HepG2 (cell line): ENCODE results near the gene SNRPD3. TPM values are rescaled to one million over a fixed set of nuclear protein-coding genes. Genes with fewer than 3 reads are reported as not detected.

Experiments
- ATAC-seq: fragments of 200-7000 bp; cut with Tn5 transposase; 3 replicates; pipeline ENCODE4 v1.9.1; 2020; ENCODE audit warnings: mild to moderate bottlenecking, moderate library complexity
- BruUV-seq: library from RNA; stranded (reverse); fragments of 400-500 nt; replicated peaks from 2 replicates; lab custom pipeline; 2021; lab: Mats Ljungman, UMichigan
- CTCF ChIA-PET: fragments of 300-600 bp; formaldehyde crosslinking; extraction: SDS; loops from one replicate; lab custom pipeline; 2021; ENCODE audit warnings: low total read pairs, inconsistent platforms, low intra/inter-chr PET ratio; lab: Yijun Ruan, JAX
- POLR2A ChIA-PET: fragments of 350-600 bp; sonication (Branson Sonifier 250); formaldehyde crosslinking; loops from one replicate; lab custom pipeline; 2020; ENCODE audit warnings: antibody characterized with exemption, inconsistent platforms; lab: Yijun Ruan, JAX
- DNase-seq: peaks from one replicate; pipeline ENCODE4 v3.0.0-alpha.2; 2015; ENCODE audit warnings: low spot score
- FAIRE-seq: peaks from 3 replicates; lab custom pipeline; 2011; peaks lifted over from hg19 to GRCh38; lab: Jason Lieb, UNC
- H2AFZ ChIP-seq: one replicate; pipeline ENCODE4 v1.6.1; 2011; ENCODE audit warnings: low read length, inconsistent platforms
- H3K27ac ChIP-seq: fragments of 300-600 bp; 3 replicates; pipeline ENCODE4 v1.8.0; 2011; ENCODE audit warnings: mixed run types, mild to moderate bottlenecking, mixed read lengths, low read length, inconsistent platforms; ENCODE audit not compliant: insufficient read depth; ENCODE audit errors: extremely low read length
- H3K27me3 ChIP-seq, 2 experiments: fragments of 200-600 bp in 1 of 2; 2 replicates in 1 of 2; 3 replicates in 1 of 2; pipeline versions ENCODE4 v1.6.0 to v1.8.0; 2011; ENCODE audit warnings: low read length in 2 of 2, mild to moderate bottlenecking in 2 of 2, moderate library complexity in 2 of 2, inconsistent platforms in 1 of 2; ENCODE audit not compliant: insufficient read depth in 2 of 2, control insufficient read depth in 1 of 2
- H3K36me3 ChIP-seq, 2 experiments: fragments of 200-600 bp in 1 of 2; replicated peaks in 1 of 2; 2 replicates in 1 of 2; 3 replicates in 1 of 2; pipeline versions ENCODE4 v1.5.1 to v1.8.0; 2011; ENCODE audit warnings: low read length in 2 of 2, inconsistent platforms in 1 of 2; ENCODE audit not compliant: insufficient read depth in 2 of 2, control insufficient read depth in 1 of 2
- H3K4me1 ChIP-seq: 2 replicates; pipeline ENCODE4 v1.5.1; 2012; ENCODE audit warnings: low read length, inconsistent platforms; ENCODE audit not compliant: insufficient read depth
- H3K4me2 ChIP-seq: 2 replicates; pipeline ENCODE4 v1.6.0; 2011; ENCODE audit warnings: low read depth, low read length, inconsistent platforms
- H3K4me3 ChIP-seq, 3 experiments: fragments of 200-600 bp in 1 of 3; sonication (generic), shearing (Covaris generic) in 1 of 3; replicated peaks in 1 of 3; 2 replicates each; pipeline ENCODE4 v1.5.1; 2011 to 2016; ENCODE audit warnings: low read length in 3 of 3, inconsistent platforms in 2 of 3, low read depth in 2 of 3, mild to moderate bottlenecking in 2 of 3, control low read depth in 1 of 3, mixed read lengths in 1 of 3; ENCODE audit not compliant: insufficient read depth in 1 of 3
- H3K79me2 ChIP-seq: one replicate; pipeline ENCODE4 v1.6.1; 2011; ENCODE audit warnings: low read length, inconsistent platforms; ENCODE audit not compliant: insufficient read depth
- H3K9ac ChIP-seq: 2 replicates; pipeline ENCODE4 v1.6.0; 2011; ENCODE audit warnings: mild to moderate bottlenecking, low read depth, low read length, inconsistent platforms; ENCODE audit not compliant: insufficient read depth
- H3K9me3 ChIP-seq: 2 replicates; pipeline ENCODE4 v1.5.1; 2012; ENCODE audit warnings: mild to moderate bottlenecking, low read length
- H4K20me1 ChIP-seq: 2 replicates; pipeline ENCODE4 v1.6.0; 2011; ENCODE audit warnings: inconsistent platforms, mild to moderate bottlenecking, low read length, moderate library complexity; ENCODE audit not compliant: insufficient read depth
- ADNP ChIP-seq: sonication (generic); formaldehyde crosslinking; IDR thresholded peaks from 2 replicates; pipeline ENCODE4 v1.4.0; 2020; ENCODE audit warnings: missing genetic modification reagents
- FOXP1 ChIP-seq, 2 experiments: fragments of 450-650 bp in 1 of 2; IDR thresholded peaks; 2 replicates each; pipeline ENCODE4 v1.6.1; 2017 to 2018; ENCODE audit warnings: antibody characterized with exemption in 1 of 2
- SOX5 ChIP-seq: IDR thresholded peaks from 2 replicates; pipeline ENCODE4 v1.6.1; 2016; ENCODE audit warnings: borderline replicate concordance
- SOX6 ChIP-seq, 2 experiments: fragments of 450-650 bp in 1 of 2; sonication (generic) in 1 of 2; formaldehyde crosslinking in 1 of 2; IDR thresholded peaks; 2 replicates each; pipeline versions ENCODE4 v1.4.0 to v1.6.1; 2017 to 2020; ENCODE audit warnings: antibody characterized with exemption in 1 of 2, mild to moderate bottlenecking in 1 of 2, missing genetic modification reagents in 1 of 2
- ZNF362 ChIP-seq: sonication (generic); formaldehyde crosslinking; IDR thresholded peaks from 2 replicates; pipeline ENCODE4 v1.4.0; 2020; ENCODE audit warnings: missing genetic modification reagents, mild to moderate bottlenecking, borderline replicate concordance
- WGBS: methylation state at CpG from one replicate; pipeline ENCODE4 v1.1.6; 2017; ENCODE audit warnings: low lambda C conversion rate; 5-methylcytosine and 5-hydroxymethylcytosine counted together
- in situ Hi-C: cut with HindIII; loops from 2 replicates; pipeline ENCODE4 v1.10.0; 2017; ENCODE audit warnings: low pct_unique_long_range_greater_than_20kb; ENCODE audit not compliant: extremely low pct_ligation_motif_present
- intact Hi-C: fragments of 100-400 bp; cut with micrococcal nuclease; formaldehyde crosslinking; loops from one replicate; pipeline ENCODE4 v1.10.0; 2022; ENCODE audit not compliant: unreplicated experiment
- polyA plus RNA-seq, 8 experiments: library from polyadenylated mRNA; depleted of rRNA in 3 of 8; stranded (reverse) in 7 of 8; unstranded in 1 of 8; fragments of >200 nt; fragmentation: Illumina TruSeq in 4 of 8; extraction: Trizol in 4 of 8; gene quantifications; 2 replicates each; pipeline versions ENCODE4 v1.2.1 to v1.2.3, GENCODE V29; 2011 to 2016; ENCODE audit warnings: low read depth in 4 of 8, missing spikeins in 1 of 8, mixed read lengths in 1 of 8; ENCODE audit not compliant: insufficient read depth in 1 of 8
- total RNA-seq, 5 experiments: library from RNA; depleted of rRNA; stranded (reverse); fragments of >200 nt; fragmentation: Illumina TruSeq; extraction: Trizol; gene quantifications; 2 replicates each; pipeline ENCODE4 v1.2.3, GENCODE V29; 2016; ENCODE audit warnings: low read depth in 1 of 5
- TF ChIP-seq, protein P1 (sequence below): sonication (generic); formaldehyde crosslinking; IDR thresholded peaks from 2 replicates; pipeline ENCODE4 v1.5.0; 2020; ENCODE audit warnings: mild to moderate bottlenecking, missing genetic modification reagents, borderline replicate concordance
- TF ChIP-seq, protein P2 (sequence below): sonication (generic); formaldehyde crosslinking; IDR thresholded peaks from 2 replicates; pipeline ENCODE4 v1.5.0; 2020; ENCODE audit warnings: mild to moderate bottlenecking, missing genetic modification reagents
- TF ChIP-seq, protein P3 (sequence below): IDR thresholded peaks from 2 replicates; pipeline ENCODE4 v1.6.1; 2016; ENCODE audit warnings: low read depth

The SNRPD3 gene
- total and polyA plus RNA-seq, 2 of the 13 experiments (the other 11 are each of a cell fraction or from before 2014, with no cell fraction given) = 110 to 209 TPM

GRCh38 chr22:24526191-24526590 is 29.6 kb upstream of the SNRPD3 start (continued):
- TF ChIP-seq ADNP (CRISPR knock-in tag) = no peak
- TF ChIP-seq, protein P1, sequence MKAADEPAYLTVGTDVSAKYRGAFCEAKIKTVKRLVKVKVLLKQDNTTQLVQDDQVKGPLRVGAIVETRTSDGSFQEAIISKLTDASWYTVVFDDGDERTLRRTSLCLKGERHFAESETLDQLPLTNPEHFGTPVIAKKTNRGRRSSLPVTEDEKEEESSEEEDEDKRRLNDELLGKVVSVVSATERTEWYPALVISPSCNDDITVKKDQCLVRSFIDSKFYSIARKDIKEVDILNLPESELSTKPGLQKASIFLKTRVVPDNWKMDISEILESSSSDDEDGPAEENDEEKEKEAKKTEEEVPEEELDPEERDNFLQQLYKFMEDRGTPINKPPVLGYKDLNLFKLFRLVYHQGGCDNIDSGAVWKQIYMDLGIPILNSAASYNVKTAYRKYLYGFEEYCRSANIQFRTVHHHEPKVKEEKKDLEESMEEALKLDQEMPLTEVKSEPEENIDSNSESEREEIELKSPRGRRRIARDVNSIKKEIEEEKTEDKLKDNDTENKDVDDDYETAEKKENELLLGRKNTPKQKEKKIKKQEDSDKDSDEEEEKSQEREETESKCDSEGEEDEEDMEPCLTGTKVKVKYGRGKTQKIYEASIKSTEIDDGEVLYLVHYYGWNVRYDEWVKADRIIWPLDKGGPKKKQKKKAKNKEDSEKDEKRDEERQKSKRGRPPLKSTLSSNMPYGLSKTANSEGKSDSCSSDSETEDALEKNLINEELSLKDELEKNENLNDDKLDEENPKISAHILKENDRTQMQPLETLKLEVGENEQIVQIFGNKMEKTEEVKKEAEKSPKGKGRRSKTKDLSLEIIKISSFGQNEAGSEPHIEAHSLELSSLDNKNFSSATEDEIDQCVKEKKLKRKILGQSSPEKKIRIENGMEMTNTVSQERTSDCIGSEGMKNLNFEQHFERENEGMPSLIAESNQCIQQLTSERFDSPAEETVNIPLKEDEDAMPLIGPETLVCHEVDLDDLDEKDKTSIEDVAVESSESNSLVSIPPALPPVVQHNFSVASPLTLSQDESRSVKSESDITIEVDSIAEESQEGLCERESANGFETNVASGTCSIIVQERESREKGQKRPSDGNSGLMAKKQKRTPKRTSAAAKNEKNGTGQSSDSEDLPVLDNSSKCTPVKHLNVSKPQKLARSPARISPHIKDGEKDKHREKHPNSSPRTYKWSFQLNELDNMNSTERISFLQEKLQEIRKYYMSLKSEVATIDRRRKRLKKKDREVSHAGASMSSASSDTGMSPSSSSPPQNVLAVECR = no peak

GRCh38 chr22:24529898-24530297 is 25.9 kb upstream of the SNRPD3 start:
- Histone ChIP-seq H3K36me3 (no peaks in the 10 kb centered on the region), H3K4me2 (peak overlapping the region; percentile 13; the same call in 1 of the 2 replicates), H3K9ac (no peak overlapping the region), H2AFZ (no peak overlapping the region), H3K27ac (no peak overlapping the region), H4K20me1 (no peaks in the 10 kb centered on the region), H3K27me3 (no peaks in the 10 kb centered on the region), H3K4me3 (no peak overlapping the region), H3K9me3 (no peaks in the 10 kb centered on the region), H3K79me2 (no peaks in the 10 kb centered on the region), H3K4me1 (peaks cover 62% of the 10 kb centered on the region)
- intact Hi-C loops (no loop called here), in situ Hi-C loops (no loop called here)
- DNase-seq = no peak
- POLR2A ChIA-PET = interaction anchor here (0.7 to 2.6 kb wide), 4 partner anchors 12 to 48 kb away, joined by 3 to 26 read pairs (median 4); partner anchors contain the start of gene GUCD1
- TF ChIP-seq SOX6 (IDR thresholded peaks at IDR 0.05) (no peak), SOX6 (CRISPR knock-in tag; IDR thresholded peaks at IDR 0.05) (peak; percentile 41; the same call in 1 of the 2 replicates), SOX5 (CRISPR knock-in tag) (0 out of 2 replicates have a peak, but pooled peaks have one; percentile 12), FOXP1 (IDR thresholded peaks at IDR 0.05) (peak; percentile 61), FOXP1 (CRISPR knock-in tag; IDR thresholded peaks at IDR 0.05) (peak; percentile 63; the same call in 1 of the 2 replicates), ZNF362 (peak; percentile 48; the same call in 1 of the 2 replicates)
- TF ChIP-seq, protein P2, sequence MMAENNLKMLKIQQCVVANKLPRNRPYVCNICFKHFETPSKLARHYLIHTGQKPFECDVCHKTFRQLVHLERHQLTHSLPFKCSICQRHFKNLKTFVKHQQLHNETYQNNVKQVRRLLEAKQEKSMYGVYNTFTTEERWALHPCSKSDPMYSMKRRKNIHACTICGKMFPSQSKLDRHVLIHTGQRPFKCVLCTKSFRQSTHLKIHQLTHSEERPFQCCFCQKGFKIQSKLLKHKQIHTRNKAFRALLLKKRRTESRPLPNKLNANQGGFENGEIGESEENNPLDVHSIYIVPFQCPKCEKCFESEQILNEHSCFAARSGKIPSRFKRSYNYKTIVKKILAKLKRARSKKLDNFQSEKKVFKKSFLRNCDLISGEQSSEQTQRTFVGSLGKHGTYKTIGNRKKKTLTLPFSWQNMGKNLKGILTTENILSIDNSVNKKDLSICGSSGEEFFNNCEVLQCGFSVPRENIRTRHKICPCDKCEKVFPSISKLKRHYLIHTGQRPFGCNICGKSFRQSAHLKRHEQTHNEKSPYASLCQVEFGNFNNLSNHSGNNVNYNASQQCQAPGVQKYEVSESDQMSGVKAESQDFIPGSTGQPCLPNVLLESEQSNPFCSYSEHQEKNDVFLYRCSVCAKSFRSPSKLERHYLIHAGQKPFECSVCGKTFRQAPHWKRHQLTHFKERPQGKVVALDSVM (CRISPR knock-in tag) = peak; percentile 76
- TF ChIP-seq, protein P3, sequence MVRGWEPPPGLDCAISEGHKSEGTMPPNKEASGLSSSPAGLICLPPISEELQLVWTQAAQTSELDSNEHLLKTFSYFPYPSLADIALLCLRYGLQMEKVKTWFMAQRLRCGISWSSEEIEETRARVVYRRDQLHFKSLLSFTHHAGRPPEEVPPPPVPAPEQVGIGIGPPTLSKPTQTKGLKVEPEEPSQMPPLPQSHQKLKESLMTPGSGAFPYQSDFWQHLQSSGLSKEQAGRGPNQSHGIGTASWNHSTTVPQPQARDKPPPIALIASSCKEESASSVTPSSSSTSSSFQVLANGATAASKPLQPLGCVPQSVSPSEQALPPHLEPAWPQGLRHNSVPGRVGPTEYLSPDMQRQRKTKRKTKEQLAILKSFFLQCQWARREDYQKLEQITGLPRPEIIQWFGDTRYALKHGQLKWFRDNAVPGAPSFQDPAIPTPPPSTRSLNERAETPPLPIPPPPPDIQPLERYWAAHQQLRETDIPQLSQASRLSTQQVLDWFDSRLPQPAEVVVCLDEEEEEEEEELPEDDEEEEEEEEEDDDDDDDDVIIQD (CRISPR knock-in tag) = no peak
- CTCF ChIA-PET = no interaction called here
- ATAC-seq = no peak
- no TSS peak for BruUV-seq
- no peak for FAIRE-seq
- 6% methylated on average over 2 of the region's 2 CpGs for WGBS
